ENCODE data around the gene DPP10.

The DPP10 gene

DNA sequence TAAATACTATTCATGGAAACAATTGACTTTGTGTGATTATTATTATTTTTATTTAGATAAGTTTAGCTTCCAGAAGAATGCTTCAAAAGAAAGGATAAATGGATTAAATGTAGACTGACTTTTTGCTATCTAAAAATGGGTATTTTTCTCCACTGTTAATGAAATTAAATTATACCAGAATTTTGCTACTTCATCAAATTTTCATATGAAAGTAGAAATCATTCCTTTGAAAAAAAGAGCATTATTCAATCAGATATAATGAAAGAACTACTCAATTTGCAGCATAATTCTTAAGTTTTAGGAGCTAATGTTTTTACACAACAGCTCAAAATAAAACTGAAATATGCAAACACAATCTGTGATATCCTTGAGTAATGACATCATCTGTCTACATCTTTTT, 1424.6 kb downstream of the DPP10 start:
- TF ChIP-seq, protein P1, sequence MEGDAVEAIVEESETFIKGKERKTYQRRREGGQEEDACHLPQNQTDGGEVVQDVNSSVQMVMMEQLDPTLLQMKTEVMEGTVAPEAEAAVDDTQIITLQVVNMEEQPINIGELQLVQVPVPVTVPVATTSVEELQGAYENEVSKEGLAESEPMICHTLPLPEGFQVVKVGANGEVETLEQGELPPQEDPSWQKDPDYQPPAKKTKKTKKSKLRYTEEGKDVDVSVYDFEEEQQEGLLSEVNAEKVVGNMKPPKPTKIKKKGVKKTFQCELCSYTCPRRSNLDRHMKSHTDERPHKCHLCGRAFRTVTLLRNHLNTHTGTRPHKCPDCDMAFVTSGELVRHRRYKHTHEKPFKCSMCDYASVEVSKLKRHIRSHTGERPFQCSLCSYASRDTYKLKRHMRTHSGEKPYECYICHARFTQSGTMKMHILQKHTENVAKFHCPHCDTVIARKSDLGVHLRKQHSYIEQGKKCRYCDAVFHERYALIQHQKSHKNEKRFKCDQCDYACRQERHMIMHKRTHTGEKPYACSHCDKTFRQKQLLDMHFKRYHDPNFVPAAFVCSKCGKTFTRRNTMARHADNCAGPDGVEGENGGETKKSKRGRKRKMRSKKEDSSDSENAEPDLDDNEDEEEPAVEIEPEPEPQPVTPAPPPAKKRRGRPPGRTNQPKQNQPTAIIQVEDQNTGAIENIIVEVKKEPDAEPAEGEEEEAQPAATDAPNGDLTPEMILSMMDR (IDR thresholded peaks at IDR 0.05; ENCODE audit: low read depth, low read length) = no peak
- no peak for DNase-seq (ENCODE audit: low read depth in 2 of 2)
- no peak overlapping the region for H3K4me3 ChIP-seq (replicated peaks in 1 of 2; ENCODE audit: low read depth in 2 of 2, low read length in 2 of 2)

DNA sequence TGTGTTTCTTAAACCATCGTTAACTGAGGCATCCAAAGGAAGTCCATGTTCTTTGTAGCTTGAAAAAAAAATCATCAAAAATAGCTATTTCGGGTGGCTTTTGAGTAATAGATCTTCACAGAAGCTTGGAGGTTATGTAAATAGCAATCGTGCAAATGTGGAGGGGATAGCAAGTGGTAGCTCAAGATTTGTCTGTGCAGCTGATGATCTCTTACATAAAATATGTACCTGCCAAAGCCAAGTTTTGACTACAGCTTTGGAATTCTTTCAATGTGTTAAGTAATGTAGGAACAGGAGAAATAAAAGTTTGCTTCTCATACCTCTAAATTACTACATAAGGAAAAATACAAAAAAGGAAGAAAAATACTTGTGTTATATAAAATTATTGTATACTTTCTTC, 1432.0 kb downstream of the DPP10 start:
- DNase-seq (ENCODE audit: low read depth in 2 of 2) = no peak
- H3K4me3 ChIP-seq (replicated peaks in 1 of 2; ENCODE audit: low read depth in 2 of 2, low read length in 2 of 2) = no peak overlapping the region
- TF ChIP-seq, protein P1 (IDR thresholded peaks at IDR 0.05; ENCODE audit: low read depth, low read length) = no peak

DNA sequence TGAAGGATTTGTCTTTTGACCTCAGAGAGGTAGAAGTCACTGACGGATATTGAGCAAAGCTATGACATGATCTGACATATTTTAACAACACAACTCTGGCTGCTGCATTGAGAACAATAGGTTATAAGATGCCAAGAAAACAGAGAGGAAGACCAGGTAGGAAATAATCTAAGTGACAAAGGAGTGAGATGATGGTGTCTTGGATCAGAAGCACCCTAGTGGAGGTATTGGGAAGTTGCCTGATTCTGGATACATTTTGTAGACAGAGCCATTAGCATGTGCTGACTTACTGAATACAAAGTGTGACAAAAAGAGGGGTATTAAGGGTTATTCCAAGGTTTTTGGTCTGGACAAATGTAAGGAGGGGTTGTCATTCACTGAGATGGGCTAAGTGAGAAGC, 1438.1 kb downstream of the DPP10 start:
- DNase-seq (ENCODE audit: low read depth in 2 of 2) = no peak
- no peak overlapping the region for H3K4me3 ChIP-seq (replicated peaks in 1 of 2; ENCODE audit: low read depth in 2 of 2, low read length in 2 of 2)
- TF ChIP-seq, protein P1 (IDR thresholded peaks at IDR 0.05; ENCODE audit: low read depth, low read length) = no peak

DNA sequence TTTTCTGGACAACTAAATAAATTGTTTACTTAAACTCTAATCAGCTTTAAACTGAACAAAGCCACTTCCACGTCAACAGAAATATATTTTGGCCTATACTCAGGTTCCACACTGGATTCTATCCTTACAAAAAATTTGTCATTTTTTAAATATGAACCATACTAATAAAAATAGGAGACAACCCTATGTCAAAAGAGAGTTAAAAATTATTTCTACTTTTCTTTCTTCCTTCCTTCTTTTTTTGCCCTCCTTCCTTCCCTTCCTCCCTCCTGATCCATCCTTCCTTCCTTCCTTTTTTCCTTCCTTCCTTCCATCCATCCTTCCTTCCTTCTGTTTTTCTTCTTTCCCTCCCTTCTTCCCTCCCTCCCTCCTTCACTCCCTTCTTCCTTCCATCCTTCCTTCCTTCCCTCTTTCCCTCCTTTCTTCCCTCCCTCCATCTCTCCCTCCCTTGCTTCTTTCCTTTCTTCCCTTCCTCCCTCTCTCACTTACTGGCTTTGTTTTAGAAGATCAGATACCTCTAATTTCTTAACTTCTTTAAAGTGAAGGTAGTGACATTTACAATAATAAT, 1444.9 kb downstream of the DPP10 start:
- no peak overlapping the region for H3K4me3 ChIP-seq (replicated peaks in 1 of 2; ENCODE audit: low read depth in 2 of 2, low read length in 2 of 2)
- DNase-seq (ENCODE audit: low read depth in 2 of 2) = no peak
- TF ChIP-seq, protein P1 (IDR thresholded peaks at IDR 0.05; ENCODE audit: low read depth, low read length) = no peak

All from cardiac fibroblast (primary cell).